ENCODE data around the gene DENND2C.
A peak's percentile ranks its signal among the peaks of the same experiment; 100 is the strongest.

DENND2C gene

GRCh38 chr1:114671939-114672275, 2.1 kb upstream of the DENND2C start:
- DNase-seq = no peak

DNA sequence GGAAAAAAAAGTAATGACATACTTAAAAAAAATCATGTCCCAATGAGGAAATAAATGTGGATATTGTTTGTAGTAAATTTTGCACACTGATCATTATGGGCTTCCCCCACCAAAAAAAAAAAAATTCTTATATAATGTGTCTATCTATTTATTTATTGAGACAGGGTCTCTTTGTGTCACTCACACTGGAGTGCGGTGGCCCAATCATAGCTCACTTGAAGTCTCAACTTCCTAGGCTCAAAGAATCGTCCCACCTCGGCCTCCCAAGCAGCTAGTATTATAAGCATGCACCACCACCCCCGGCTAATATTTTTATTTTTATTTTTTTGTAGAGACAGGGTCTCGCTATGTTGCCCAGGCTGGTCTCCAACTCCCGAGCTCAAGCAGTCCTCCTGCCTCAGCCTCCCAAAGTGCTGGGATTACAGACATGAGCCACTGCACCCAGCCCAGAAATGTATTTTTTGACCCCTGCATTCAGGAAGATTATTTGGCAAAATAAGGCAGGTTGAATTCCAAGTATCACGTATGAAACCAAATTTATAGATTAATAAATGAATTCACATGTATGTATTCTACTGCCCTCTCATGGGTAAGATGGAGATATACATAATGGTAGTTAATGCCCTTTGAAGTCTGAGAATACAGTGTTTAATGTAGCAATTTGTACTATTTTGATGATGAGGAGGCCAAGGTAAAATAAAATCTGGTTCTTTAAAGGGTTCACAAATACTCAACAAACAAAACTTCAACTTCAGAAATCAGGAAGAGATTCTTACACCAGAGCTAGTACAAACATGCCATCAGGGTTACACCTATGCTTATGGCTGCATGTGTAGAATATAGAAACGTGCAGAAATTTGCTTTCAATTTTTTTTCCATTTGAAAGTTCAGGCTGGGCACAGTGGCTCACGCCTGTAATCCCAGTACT, 1.4 kb upstream of the DENND2C start:
- no peak for DNase-seq

DNA sequence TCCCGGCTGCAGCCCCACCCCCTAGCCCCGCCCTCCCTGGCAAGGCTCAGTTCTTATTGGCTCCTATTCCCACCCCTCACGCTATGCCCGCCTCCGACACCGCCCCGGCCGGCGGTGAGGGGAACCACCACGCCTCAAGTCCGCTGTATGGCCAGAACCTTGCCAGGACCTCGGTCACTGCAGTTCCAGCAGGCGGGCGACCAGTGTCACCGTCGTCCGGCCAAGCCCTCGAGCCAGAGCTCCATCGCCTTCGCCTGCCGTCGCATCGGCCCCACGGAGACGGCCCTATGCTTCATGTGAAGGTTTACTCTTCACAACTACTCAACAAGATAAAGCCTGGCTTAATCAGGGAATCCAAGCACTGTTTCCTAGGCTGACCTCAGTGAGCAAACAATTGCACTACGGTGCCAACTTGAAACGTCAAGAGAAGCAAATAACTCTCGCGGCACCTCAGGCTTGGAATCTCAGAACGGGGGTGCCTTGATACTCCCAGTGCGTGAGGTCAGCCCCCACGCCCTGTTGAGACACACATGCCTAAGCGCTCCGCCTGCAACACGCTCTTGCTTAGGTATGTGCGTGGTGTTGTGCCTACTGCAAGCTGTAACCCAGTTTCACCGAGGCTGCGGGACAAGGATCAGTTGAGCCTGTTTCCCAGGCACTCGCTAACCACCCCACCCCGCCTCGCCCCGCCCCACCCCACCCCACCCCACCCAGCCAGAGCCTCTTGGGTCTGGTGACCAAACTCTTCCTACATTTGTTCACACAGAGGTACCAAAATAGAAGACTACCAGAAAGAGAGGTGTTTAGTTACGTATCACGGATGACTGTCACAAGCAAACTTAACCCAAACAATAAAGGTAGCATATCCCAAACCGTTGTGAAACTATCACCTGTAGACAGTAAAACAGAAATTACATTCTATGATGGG, 498 bp upstream of the DENND2C start:
- DNase-seq = peak; percentile 80

DNA sequence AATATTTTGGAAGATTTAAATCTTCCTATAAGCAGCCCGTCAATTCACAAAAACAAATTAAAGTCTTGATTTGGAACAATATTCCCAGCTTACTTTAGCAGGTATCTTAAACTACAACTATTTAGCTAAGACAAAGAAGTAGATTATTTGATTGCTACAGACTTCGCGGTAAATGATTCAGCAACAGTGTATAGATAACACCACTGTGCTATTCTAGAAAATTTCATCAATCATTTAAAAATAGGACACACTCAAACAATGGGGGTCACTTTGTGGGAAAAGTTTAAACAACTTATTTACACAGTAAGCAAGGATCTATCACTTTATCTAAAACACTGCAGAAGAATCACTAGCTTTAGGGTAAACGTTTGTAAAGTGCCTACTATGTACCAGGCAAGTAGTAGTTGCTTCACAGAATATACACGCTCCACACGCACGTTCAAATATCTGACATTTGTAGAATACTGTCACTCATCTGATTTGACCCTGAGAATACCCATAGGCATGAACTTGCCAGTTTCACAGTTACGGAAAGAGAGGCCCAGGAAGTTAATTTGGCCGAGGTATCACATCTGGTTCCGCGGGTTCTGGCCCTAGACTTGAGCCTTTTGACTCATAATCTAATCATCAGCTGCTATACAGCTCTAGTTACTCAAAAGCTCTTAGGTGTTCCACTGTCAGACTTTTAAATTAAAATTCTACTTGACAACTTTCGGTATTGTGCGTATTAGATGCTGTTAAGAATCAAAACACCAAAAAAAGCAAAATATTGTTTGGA, 876 bp downstream of the DENND2C start:
- no peak for DNase-seq

- no peak for DNase-seq
Measured at GRCh38 chr1:114668373-114668772, 1.5 kb downstream of the DENND2C start.

DNA sequence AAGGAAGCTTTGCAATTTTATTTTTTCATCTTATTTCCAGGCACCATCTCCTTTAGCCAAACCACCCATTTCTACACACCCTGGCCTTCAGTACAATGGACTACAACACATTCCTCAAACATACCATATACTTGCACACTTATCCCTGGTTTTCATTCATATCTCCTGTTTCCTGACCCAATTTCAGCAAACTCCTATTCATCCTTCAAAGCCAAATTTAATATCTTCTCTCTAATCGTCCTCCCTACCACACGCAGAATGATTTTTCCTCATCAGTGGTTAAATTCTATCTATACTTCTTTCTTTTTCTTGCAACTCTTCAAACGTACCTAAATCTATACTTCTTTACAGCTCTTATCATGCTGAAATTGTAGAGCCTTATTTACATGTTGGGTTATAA, 2.9 kb downstream of the DENND2C start:
- no peak for DNase-seq

GRCh38 chr1:114660238-114660637, 9.6 kb downstream of the DENND2C start:
- no peak for DNase-seq

DNA sequence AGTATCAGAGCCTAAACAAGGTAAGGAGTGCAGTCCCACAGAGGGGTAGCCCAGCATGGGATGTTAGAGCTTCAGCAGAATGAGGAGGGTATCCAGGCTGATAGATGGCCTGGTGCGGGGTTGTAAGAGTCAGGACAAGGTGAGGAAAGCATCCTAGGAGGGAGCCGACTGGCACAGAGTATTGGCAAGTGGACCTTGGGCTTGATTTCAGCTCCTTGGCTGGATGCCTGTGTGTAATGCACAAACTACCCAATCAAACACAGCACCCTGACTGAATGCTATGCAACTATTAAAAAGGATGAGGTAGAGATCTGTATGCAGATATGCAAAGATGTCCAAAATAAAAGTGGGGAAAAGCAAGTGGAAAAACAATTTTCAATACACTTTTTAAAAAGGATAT, 18.0 kb downstream of the DENND2C start:
- no peak for DNase-seq

DNA sequence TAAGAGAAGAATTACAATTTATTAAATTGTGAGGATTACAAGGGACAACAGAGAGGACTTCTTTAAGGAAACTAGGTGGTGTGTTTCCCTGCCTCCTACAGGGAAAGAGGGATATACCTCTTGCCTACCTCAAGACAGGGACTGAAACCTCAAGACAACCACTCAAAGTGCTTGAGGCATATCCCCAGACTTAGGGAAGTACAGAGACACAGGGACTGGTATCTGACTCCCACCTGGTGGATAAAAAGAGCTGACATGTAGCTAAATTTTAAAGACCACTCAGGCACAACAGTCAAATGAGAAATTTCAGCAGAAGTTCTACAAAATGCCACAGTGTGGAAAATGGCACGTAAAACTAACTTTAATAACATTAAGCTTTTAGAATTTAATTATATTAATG, 21.3 kb downstream of the DENND2C start:
- DNase-seq = no peak

DNA sequence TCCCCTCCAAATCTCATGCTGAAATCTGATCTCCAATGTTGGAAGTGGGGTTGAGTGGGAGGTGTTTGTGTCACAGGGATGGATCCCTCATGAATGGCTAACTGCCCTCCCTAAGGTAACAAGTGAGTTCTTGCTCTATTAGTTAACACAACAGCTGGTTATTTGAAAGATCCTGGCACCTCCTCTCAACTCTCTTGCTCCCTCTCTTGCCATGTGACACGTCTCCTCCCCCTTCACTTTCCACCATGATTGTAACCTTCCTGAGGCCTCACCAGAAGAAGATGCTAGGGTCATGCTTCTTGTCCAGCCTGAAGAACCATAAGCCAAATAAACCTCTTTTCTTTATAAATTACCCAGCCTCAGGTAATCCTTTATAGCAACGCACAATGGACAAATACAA, 28.5 kb downstream of the DENND2C start:
- no peak for DNase-seq

- DNase-seq = no peak
Measured at GRCh38 chr1:114638910-114639309, 30.9 kb downstream of the DENND2C start.

GRCh38 chr1:114632427-114632826, 37.4 kb downstream of the DENND2C start:
- DNase-seq = no peak

DNA sequence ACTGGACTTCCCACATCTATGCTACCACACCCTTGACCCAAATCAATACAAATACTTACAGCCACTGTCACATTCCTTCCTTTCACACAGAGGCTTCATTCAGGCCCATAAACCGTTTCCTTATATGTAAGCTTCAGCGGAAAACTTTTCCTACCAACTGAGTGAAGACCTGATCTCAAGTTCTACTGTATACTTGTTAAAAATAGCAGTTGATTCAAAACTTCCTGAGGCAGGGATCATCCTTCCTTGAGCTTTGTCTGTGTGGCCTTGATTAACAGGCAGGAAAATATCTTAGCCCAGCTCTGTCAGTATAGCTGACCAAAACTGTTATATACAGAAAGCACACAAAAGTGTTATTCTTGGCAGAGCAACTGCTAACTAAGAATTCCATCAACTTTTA, 42.7 kb downstream of the DENND2C start:
- DNase-seq = no peak

DNA sequence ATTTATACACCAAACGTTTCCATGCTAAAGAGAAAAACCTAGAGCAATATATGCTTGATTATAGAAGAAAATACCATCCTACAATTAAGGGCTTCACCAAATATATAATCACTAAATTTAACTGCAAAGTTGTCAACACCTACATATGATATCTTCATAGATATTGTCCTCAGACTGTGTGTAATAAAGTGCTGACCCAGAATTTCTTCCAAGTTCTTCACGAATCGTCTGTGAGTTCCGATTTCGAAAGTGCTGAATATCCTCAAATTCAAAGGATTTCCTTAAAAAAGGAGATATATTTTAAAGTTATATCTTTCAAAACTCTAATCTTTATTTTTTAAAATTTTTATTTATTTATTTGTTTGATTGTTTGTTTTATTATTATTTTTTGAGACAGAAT, 46.5 kb downstream of the DENND2C start:
- no peak for DNase-seq

DNA sequence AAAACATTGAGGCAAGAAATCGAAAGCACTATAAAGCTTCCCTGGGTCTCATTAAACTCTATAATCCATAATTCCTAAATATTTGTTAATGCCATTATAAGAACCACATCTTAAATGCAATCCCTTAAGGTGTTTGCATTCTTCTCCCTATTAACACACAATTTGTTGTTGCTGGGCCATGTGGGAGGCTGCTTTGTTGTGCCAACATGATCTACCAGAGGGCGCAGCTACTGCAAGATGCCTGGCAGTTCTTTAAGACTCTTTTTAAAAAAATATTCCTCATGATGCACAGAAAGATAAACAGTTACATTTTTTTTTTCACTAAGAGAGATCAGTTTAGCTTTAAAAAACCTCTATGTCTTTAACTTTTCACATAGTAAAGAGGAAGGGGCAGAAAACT, 49.4 kb downstream of the DENND2C start:
- no peak for DNase-seq

- no peak for DNase-seq
Measured at GRCh38 chr1:114618606-114619005, 51.2 kb downstream of the DENND2C start.

DNA sequence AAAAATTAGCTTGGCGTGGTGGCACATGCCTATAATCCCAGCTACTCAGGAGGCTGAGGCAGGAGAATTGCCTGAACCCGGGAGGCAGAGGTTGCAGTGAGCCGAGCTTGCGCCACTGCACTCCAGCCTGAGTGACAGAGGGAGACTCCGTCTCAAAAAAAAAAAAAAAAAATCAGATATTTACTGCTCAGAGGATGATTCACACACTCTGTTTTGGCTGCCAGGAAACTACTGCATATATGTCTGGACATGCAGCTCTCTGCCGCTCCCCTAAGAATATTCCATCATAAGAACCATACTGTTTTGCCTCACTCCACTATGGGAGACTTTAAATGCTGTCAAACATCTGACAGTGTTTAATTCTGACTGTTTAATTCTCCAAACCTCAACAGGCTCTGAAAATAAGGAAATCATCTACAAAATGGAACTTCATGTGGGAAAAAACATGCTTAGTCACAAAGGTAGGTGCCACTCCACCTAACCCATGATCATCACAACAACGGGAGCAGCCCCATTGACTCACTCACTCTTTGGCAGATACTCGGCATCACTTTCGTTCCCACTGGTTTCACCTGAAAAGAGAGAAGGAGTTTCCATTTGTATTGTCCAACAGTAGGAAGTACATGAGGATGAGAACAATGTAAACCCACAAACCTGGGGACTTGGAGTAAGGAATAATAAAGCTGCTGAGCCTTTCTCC, 59.2 kb downstream of the DENND2C start:
- DNase-seq = no peak

DNA sequence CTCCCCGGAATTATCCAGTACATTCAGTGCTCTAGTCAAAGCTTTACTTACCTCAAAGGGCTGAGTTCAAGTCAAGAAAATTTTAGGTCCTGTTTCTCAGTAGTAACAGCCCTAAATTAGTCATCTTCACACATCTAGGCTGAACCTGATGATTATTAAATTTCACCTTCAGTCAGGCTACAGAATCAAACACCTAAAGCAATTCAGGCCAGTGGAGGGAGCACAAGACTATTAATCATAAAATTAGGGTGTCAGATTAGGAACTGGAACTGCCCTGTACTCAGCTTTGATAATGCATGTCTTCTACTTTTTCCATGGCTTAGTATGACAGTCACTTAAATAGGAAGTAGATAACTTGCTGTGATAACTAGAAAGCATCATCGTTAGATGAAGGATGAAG, 60.0 kb downstream of the DENND2C start:
- DNase-seq = no peak

- DNase-seq = no peak
Measured at GRCh38 chr1:114609026-114609425, 60.8 kb downstream of the DENND2C start.

DNA sequence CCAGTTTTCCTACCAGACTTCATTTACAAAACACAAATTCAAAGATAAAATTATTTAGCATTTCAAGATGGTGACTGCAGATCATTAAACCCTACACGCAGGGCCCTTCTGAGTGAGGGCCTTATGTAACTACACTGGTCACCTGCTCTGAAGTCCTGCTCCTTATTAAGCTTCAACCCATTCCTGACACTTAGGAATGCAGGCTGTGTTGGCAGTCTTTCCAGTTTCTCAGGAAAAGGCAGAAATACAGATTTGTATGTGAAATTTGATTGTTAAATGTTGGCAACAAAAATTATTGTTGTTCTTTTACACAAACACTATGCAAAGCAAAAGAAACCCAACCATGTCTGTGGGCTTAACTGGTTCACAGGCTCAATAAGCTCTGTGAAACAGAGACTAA, 62.6 kb downstream of the DENND2C start:
- no peak for DNase-seq

DNA sequence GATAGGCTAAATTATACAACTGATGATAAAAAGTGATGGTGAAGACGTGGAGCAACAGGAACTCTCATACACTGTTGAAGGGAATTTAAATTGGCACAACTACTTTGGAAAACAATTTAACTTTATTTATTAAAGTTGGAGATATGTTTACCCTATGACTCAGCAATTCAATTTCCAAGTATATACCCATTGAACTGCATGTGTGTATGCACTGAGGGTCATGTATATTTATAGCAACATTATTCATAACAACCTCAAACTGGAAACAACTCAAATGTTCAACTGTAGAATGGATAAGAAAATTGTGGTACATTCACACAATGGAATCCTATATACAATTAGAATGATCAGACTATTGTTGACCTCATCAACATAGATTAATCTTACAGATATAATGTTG, 71.9 kb downstream of the DENND2C start:
- no peak for DNase-seq

GRCh38 chr1:114595602-114596001, 74.2 kb downstream of the DENND2C start:
- DNase-seq = no peak

DNA sequence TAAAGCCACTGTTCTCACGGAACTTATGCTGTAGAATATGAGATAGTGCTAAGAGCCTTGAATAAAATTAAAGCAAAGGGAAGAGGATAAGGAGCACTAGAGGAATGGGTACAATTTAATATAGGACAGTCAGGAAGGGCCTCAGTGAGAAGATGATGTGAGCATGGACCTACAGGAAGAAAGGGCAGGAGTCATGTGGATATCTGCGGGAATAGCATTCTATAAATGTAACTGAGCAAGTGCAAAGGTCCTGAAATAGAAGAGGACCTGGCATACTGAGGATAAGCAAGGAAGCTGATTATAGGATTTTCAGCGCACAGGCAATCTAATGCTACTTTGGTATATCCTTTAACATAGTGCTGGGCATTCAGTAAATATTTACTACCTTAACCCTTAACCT, 75.8 kb downstream of the DENND2C start:
- DNase-seq = no peak
